SK-N-MC (cell line): ENCODE measurements around the gene SSU72.

Experiments
- EZH2 ChIP-seq: fragments of 200-600 bp; sonication (generic); IDR thresholded peaks from one replicate; pipeline ENCODE4 v1.6.1; 2017; ENCODE audit warnings: antibody characterized with exemption
- FOXP2 ChIP-seq: optimal IDR thresholded peaks from 2 replicates; pipeline ENCODE3; 2011; ENCODE audit warnings: mild to moderate bottlenecking, moderate library complexity; ENCODE audit not compliant: insufficient read depth; ENCODE audit errors: extremely low read length, control extremely low read depth
- POLR2AphosphoS5 ChIP-seq: IDR thresholded peaks from 2 replicates; pipeline ENCODE4 v1.6.1; 2012; ENCODE audit warnings: mild to moderate bottlenecking, low read depth, low read length, borderline replicate concordance

DNA sequence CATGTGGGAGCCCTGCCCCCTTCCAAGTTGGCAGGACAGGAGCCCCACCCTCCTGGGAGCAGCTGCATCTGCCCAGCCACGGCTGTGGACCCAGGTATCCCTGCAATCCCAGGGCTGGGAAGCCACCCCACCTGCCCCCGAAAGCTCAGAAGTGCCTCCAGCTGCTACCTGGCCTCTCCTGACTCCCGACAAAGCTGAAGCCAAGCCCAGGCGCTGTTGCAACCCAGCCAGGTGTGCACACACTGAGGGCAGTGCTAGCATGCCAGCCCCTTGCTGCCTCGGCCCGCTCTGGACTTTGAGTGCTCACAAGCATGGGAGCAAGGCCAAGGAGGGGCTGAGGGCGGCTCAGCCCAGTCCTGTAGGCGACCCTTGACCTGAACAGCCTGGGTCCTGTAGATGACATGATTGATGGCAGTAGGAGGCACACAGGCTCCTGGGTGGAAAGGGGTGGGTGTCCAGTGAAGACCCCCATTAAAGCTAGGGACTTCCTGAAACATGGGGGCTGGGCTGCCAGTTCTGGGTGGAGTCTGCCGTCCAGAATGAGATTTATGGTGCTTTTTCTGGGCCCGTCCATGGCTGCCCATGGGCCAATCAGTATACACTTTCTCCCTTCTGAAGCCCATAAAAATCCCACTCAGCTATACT, 2.8 kb upstream of the SSU72 start:
- TF ChIP-seq POLR2AphosphoS5 (no peak), EZH2 (no peak), FOXP2 (no peak)
